Esophagus (tissue), 2 donors: ENCODE data around the gene PXMP4. TPM values are rescaled to one million over a fixed set of nuclear protein-coding genes. Genes with fewer than 3 reads are reported as not detected.
A peak's percentile ranks its signal among the peaks of the same experiment; 100 is the strongest.

Source experiments
- H3K27ac ChIP-seq, 2 donors: one replicate each; pipeline ENCODE4 v1.5.1; 2013; ENCODE audit warnings: low read depth in 2 of 2, mild to moderate bottlenecking in 2 of 2, inconsistent platforms in 1 of 2, low read length in 1 of 2, moderate library complexity in 1 of 2
- H3K27me3 ChIP-seq, 2 donors: one replicate each; pipeline ENCODE4 v1.6.1; 2013; ENCODE audit warnings: low read length in 2 of 2, control low read depth in 1 of 2, mild to moderate bottlenecking in 1 of 2; ENCODE audit not compliant: insufficient read depth in 2 of 2, control insufficient read depth in 1 of 2
- H3K36me3 ChIP-seq, 2 donors: one replicate each; pipeline ENCODE4 v1.6.1; 2013; ENCODE audit warnings: low read length in 1 of 2; ENCODE audit not compliant: control insufficient read depth in 2 of 2, insufficient read depth in 2 of 2
- H3K4me1 ChIP-seq, 2 donors: one replicate each; pipeline ENCODE4 v1.6.1; 2013; ENCODE audit warnings: low read length in 1 of 2; ENCODE audit not compliant: control insufficient read depth in 2 of 2, insufficient read depth in 2 of 2
- H3K4me3 ChIP-seq, 2 donors: one replicate each; pipeline ENCODE4 v1.5.1; 2013; ENCODE audit warnings: low read length in 2 of 2, mild to moderate bottlenecking in 2 of 2, low read depth in 1 of 2, moderate library complexity in 1 of 2
- H3K9me3 ChIP-seq, 2 donors: one replicate each; pipeline ENCODE4 v1.6.1; 2013; ENCODE audit warnings: mild to moderate bottlenecking in 2 of 2, low read depth in 1 of 2, low read length in 1 of 2, moderate library complexity in 1 of 2; ENCODE audit not compliant: control insufficient read depth in 2 of 2, insufficient read depth in 1 of 2
- WGBS, 2 donors: extraction: QIAGEN DNeasy Blood & Tissue Kit; methylation state at CpG; one replicate each; pipeline ENCODE4 v1.1.7; 2013; 5-methylcytosine and 5-hydroxymethylcytosine counted together
- polyA plus RNA-seq, 2 donors: library from polyadenylated mRNA; stranded (reverse); fragments of 200-250 nt; gene quantifications; one replicate each; pipeline ENCODE4 v1.2.3, GENCODE V29; 2013
- donor health status: healthy with polysubstance abuse.
- donor health status: Bipolar disorder and iron deficiency.

PXMP4 gene, protein sequence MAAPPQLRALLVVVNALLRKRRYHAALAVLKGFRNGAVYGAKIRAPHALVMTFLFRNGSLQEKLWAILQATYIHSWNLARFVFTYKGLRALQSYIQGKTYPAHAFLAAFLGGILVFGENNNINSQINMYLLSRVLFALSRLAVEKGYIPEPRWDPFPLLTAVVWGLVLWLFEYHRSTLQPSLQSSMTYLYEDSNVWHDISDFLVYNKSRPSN
- polyA plus RNA-seq, result 1 to 10 TPM; 5.4 to 5.8 TPM

DNA sequence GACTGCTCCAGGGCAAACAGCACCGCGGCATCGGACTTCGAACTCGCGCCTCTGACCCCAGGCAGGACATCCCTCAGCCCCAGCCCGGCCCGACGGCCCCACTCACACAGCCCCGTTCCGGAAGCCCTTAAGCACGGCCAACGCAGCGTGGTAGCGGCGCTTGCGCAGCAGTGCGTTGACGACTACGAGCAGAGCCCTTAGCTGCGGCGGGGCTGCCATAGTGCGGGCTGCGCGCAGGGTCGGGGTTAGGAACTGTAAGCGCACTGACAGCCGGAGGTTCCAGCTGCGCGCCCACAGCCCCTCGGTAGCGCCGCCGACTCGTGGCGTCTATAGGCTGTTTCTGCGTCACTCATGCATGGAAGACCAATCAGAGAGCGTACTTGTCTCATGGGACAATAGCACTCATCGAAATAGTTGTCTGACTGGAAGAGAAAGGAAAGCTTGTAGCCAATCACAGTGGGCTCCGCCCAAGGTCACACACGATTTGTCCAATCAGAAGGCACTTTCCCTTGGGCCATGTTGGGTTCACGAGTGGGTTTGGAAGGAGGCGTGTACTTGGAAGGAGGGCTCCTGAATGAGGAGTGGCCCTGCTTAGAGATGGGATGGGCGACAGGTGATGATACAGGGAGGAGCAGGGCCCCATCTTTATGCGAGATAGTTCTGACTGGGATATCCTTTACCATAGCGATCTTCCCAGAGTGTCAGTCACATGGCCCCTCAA lies at the start of gene PXMP4:
Gene PXMP4, minus strand, starts transcription at position 322 of the 721 bp plus-strand sequence. Its CDS starts 103 bp downstream, at position 219.
- Histone ChIP-seq H3K4me1 (peaks cover 5 to 7% of the 10 kb centered on the region in 2 donors), H3K9me3 (no peaks in the 10 kb centered on the region), H3K27me3 (no peaks in the 10 kb centered on the region), H3K27ac (peak within 1 kb of the TSS; percentile 64 to 88), H3K4me3 (peak within 1 kb of the TSS; percentile 74 to 96), H3K36me3 (no peaks in the 10 kb centered on the region)
- 3 to 4% methylated on average over 46 of the region's 46 CpGs for WGBS, 2 donors

DNA sequence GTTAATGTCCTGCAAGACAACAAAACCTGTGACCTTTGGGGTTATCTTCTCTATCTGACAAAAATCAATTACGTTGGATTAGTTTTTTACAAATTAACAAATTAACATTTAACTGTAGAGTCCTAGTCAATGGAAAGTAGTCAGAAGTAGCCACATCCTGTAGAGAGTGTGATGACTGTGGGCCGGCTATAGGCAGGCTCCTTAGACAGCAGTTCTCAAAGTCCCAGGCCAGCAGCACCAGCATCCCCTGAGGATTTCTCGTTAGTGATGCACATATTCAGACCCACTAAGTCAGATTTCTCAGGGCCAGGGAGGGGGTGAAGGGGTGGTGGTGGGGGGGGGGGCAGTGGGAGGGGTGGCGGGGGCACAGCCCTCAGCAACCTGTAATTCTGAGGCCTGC lies 48.9 kb upstream of the PXMP4 start:
- no peak overlapping the region for H3K4me3 ChIP-seq
- peaks cover 4 to 10% of the 10 kb centered on the region in 2 donors for H3K36me3 ChIP-seq
- H3K9me3 ChIP-seq, result no peaks in the 10 kb centered on the region
- peaks cover 0 to 2% of the 10 kb centered on the region in 2 donors for H3K4me1 ChIP-seq
- WGBS, 2 donors, result 85 to 90% methylated on average over 4 of the region's 4 CpGs
- no peaks in the 10 kb centered on the region for H3K27me3 ChIP-seq
- no peak overlapping the region for H3K27ac ChIP-seq

DNA sequence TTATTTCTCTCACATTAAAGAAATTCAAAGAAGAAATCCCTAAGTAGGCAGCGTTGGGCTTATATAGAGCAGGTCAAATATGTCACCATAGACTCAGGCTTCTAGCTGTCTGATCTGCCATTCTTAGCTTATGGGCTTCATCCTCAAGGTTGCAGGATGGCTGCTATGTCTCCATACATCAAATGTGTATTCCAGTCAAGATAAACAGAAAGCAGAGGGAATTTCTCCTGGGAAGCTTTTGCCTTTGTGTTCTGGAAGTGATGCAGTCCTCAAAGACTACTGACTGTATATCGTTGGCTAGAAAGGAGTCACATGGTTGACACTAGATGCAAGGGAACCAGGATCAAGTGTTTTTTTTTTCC lies 47.6 kb upstream of the PXMP4 start:
- Histone ChIP-seq H3K27ac (no peak overlapping the region), H3K36me3 (peaks cover 0 to 10% of the 10 kb centered on the region in 2 donors), H3K4me1 (no peaks in the 10 kb centered on the region), H3K4me3 (no peak overlapping the region), H3K27me3 (no peaks in the 10 kb centered on the region), H3K9me3 (no peaks in the 10 kb centered on the region)
- 97 to 99% methylated on average over 2 of the region's 2 CpGs for WGBS, 2 donors

DNA sequence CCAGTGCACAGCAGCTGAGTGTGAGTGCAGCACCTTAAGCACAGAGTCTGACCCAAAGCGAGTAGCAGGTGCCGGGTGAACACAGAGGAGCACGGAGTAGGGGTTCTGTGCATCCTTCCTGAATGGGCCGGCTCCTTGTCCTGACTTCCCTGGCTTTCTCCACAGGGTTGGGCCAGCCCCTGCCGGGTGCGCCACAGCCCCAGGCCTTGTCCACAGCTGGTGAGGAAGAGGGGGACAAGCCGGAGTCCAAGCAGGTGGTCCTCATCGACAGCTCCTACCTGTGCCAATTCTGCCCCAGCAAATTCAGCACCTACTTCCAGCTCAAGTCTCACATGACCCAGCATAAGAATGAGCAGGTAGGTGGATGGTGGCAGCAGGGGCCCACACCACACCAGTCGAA lies 46.6 kb upstream of the PXMP4 start:
- WGBS, 2 donors, result 93 to 95% methylated on average over 9 of the region's 9 CpGs
- Histone ChIP-seq H3K4me3 (no peak overlapping the region), H3K27me3 (no peaks in the 10 kb centered on the region), H3K9me3 (peaks cover 0 to 2% of the 10 kb centered on the region in 2 donors), H3K4me1 (no peaks in the 10 kb centered on the region), H3K36me3 (peaks cover 0 to 13% of the 10 kb centered on the region in 2 donors), H3K27ac (no peak overlapping the region)

DNA sequence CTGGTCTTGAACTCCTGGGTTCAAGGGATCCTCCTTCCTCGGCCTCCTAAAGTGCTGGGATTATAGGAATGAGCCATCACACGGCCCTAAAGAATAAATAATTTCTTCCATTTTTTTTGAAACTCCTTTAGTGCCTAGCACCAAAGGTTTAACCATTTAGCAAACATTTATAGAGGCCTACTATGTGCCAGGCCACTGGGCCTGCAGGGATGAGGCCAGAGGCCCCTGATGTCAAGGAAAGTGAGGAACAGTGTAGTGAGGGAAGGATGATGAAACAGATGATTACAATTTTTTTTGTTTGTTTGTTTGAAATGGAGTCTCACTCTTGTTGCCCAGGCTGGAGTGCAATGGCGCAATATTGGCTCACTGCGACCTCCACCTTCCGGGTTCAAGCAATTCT lies 45.5 kb upstream of the PXMP4 start:
- 96% methylated on average over 5 of the region's 5 CpGs for WGBS, 2 donors
- peaks cover 0 to 16% of the 10 kb centered on the region in 2 donors for H3K36me3 ChIP-seq

DNA sequence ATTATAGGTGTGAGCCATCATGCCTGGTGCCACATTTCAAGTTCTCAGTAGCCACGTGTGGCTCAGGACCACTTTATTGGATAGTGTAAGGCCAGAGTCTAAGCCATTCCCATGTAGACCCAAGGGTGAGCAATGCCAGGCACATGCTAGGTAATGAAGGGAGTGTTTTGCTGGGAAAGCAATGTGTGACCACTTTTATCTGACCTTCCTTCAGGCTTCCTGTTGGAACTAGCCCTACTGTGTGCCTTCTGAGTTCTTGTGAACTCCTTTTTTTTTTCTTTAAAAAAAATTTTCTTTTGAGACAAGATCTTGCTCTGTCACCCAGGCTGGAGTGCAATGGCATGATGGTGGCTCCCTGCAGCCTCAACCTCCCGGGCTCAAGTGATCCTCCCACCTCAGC lies 45.0 kb upstream of the PXMP4 start:
- H3K4me3 ChIP-seq, result no peak overlapping the region
- H3K36me3 ChIP-seq, result peaks cover 0 to 16% of the 10 kb centered on the region in 2 donors
- 86 to 87% methylated on average over 2 of the region's 2 CpGs for WGBS, 2 donors
- no peak overlapping the region for H3K27ac ChIP-seq
- no peaks in the 10 kb centered on the region for H3K27me3 ChIP-seq
- no peaks in the 10 kb centered on the region for H3K4me1 ChIP-seq
- H3K9me3 ChIP-seq, result peaks cover 0 to 4% of the 10 kb centered on the region in 2 donors

More for the DNA sequence above, 45.5 kb upstream of the PXMP4 start:
- Histone ChIP-seq H3K9me3 (peaks cover 0 to 4% of the 10 kb centered on the region in 2 donors), H3K4me3 (no peak overlapping the region), H3K4me1 (no peaks in the 10 kb centered on the region), H3K27ac (no peak overlapping the region), H3K27me3 (no peaks in the 10 kb centered on the region)

DNA sequence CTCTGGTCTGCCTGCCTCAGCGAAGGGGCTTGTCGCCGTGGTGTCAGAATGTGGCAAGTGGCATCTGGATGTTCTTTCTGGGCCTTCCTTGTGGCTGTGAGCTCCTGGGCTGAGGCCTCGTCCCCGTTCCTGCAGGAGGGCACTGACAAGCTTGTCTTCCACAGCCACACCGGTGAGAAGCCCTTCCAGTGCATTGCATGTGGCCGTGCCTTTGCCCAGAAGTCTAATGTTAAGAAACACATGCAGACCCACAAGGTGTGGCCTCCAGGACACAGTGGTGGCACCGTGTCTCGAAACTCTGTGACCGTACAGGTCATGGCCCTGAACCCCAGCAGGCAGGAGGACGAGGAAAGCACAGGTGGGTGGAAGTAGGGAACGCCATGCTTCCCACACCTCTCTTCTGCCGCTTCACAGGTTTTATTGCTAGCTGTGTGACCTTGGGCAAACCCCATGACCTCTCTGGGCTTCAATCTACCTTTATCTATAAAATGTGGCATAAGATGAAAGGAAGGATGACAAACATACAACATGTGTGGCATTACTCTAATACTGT lies 41.7 kb upstream of the PXMP4 start:
- Histone ChIP-seq H3K4me1 (no peaks in the 10 kb centered on the region), H3K4me3 (no peak overlapping the region), H3K36me3 (peaks cover 5 to 18% of the 10 kb centered on the region in 2 donors), H3K27me3 (no peaks in the 10 kb centered on the region), H3K9me3 (peaks cover 0 to 6% of the 10 kb centered on the region in 2 donors), H3K27ac (no peak overlapping the region)
- WGBS, 2 donors, result 95 to 96% methylated on average over 13 of the region's 13 CpGs

DNA sequence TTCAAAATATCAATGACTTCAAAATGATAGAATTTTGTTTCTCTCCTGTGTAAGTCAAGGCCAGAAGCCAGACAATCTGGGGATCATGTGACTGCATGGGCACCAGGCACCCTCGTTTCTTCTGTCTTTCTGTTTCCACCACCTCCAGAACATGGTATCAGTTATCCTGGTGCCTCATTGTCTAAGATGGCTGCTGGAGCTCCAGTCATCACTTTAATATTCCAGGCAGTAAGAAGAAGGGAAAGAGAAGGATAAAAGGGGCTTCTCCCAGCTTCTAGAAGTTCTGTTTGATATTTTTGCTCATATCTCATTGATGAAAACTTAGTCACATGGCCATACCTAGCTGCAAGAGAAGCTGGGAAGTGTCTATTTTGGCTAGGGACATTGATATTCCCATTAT lies 37.3 kb upstream of the PXMP4 start:
- H3K4me1 ChIP-seq, result no peaks in the 10 kb centered on the region
- H3K27me3 ChIP-seq, result no peaks in the 10 kb centered on the region
- H3K4me3 ChIP-seq, result no peak overlapping the region
- H3K27ac ChIP-seq, result no peak overlapping the region
- H3K36me3 ChIP-seq, result peaks cover 10 to 21% of the 10 kb centered on the region in 2 donors
- 77 to 87% methylated on average over 1 of the region's 1 CpG for WGBS, 2 donors
- peaks cover 0 to 6% of the 10 kb centered on the region in 2 donors for H3K9me3 ChIP-seq

DNA sequence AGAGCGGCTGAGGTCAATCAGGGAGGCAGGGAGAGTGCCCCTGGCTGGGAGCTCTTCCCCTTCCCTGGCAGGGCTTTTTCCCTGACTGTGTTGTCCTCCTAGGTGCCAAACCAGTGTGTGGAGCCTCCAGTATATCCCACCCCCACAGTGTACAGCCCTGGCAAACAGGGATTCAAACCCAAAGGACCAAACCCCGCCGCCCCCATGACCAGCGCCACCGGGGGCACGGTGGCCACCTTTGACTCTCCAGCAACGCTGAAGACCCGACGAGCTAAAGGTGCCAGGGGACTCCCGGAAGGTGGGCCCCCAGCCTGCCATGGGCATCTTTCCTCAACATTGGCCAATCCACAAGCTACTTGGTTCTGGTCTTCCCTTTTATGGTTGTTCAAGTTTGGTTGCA lies 36.9 kb upstream of the PXMP4 start:
- no peaks in the 10 kb centered on the region for H3K4me1 ChIP-seq
- H3K9me3 ChIP-seq, result peaks cover 0 to 6% of the 10 kb centered on the region in 2 donors
- H3K36me3 ChIP-seq, result peaks cover 10 to 21% of the 10 kb centered on the region in 2 donors
- no peak overlapping the region for H3K4me3 ChIP-seq
- H3K27ac ChIP-seq, result no peak overlapping the region
- H3K27me3 ChIP-seq, result no peaks in the 10 kb centered on the region
- 98 to 99% methylated on average over 10 of the region's 10 CpGs for WGBS, 2 donors
